NCI-H146 treated with DMSO at 0.1 percent for 48 hours (cell line): ENCODE data around the gene PRR16.
"Not testable (repeated sequence)": the region's sequence is repeated elsewhere in the genome, so short reads cannot be mapped to it uniquely, and the experiment has no call there.

Experiments used
- DNase-seq: peaks from one replicate; lab custom pipeline; 2025; ENCODE audit not compliant: unreplicated experiment; lab: John Stamatoyannopoulos, UW

Gene PRR16

DNA sequence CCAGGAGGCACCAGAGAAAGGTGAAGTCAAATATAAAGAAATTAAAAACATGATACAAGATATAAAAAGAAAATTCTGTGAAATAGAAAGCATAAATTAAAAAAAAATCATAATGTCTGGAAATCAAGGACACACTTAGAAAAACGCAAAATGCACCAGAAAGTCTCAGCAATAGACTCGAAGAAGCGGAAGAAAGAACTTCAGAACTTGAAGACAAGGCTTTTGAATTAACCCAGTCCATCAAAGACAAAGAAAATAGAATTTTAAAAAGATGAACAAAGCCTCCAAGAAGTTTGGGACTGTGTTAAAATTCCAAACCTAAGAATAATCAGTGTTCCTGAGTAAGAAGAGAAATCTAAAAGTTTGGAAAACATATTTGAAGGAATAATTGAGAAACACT is 168.3 kb downstream of the PRR16 start:
- DNase-seq, result no peak

DNA sequence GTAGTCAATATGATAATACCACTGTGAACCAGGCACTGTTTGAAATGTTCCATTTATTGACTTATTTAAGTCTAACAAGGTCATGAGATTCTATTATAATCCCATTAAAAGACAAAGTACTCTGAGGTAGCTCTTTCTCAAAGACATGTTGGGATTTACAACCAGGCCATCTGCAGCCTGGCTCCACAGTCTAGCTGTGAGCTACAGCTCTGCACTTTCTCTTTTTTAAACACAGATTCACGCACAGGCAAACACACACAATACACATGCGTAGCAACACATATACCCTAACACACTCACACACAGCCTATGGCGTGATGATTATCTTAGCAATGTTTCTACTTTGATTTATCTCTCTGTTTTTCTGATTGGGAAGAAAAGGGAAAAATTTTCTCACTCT is 174.3 kb downstream of the PRR16 start:
- DNase-seq, result no peak

DNA sequence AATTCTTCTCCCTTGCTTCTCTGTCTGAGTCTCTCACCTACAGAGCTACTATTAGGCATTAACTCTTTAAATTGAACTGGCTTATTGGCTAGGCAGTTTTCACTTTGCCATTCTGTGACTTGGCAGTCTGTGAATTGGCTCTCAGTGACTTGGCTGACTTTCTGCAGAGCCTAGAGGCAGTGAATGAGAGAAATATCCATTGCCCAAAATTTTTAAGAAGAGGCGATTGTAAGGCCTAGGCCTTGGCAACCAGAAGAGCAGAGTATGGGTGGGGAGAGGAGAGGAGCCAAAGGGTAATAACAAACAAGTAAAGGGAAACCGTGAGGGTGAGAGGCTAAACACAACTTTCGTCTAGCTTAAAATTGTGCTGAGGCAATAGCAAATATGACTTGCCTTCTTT is 176.7 kb downstream of the PRR16 start:
- DNase-seq, result no peak

DNA sequence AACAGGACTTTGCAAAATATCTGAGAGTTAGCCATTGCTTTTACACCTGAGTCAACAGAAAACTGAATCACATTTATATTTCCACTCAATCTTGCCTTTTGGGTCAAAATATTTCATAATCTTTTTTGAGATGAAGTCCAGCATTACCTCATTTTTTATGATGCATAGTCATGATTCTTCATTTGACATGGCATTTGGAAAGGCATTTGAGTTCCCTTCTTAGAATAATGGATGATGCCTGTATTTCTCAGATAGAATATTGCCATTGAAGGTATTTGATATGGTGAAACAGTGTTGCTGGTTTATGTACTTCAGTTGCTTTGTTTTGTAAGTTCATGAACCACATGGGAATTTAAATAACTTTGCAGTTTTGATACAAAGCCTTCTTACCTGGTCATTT is 180.4 kb downstream of the PRR16 start:
- no peak for DNase-seq

DNA sequence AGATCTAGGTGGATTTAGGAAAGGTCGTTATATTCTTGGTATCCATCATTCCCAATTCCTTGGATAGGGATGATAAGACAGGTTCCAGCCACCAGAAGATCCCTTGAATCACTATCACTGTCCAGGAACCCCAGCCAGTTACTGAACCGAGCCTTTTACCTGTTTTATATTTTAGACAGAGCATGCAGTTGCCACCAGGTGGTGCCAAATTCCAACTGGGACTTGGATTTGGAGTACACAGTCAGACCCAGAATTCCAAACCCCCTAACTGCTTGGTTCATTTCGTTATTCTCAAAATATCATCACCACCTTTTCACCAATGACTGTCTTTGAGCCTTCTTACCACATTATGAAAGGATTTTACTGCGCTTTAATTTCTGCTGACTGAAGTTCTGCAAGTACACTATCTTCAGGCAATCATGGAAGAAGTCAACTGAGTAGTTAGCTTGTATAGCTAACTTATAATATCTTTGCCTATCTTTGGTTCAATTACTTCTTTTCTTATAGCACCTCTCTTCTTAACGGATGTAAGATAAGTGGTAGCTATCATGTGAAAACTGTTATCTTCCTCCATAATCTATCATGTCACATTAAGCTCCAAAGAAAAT is 191.8 kb downstream of the PRR16 start:
- DNase-seq, result no peak

DNA sequence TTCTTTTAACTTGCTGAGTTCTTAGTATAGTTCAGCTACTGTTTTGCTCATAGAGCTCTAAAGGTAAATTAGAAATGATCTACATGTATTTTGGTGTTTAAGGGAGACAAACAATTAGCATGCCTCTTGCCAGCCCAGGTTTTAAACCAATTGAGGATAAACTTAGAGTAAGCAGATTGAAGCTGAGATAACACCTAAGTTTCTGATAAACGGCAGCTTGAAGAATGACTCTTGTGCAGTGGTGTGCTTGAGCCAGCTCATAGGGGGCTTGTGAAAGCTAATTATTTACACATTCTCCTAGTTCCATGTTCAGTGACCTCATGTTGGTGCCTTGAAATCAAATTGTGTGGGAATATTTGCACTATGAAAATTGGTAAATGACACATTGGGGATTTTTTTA is 193.0 kb downstream of the PRR16 start:
- no peak for DNase-seq

DNA sequence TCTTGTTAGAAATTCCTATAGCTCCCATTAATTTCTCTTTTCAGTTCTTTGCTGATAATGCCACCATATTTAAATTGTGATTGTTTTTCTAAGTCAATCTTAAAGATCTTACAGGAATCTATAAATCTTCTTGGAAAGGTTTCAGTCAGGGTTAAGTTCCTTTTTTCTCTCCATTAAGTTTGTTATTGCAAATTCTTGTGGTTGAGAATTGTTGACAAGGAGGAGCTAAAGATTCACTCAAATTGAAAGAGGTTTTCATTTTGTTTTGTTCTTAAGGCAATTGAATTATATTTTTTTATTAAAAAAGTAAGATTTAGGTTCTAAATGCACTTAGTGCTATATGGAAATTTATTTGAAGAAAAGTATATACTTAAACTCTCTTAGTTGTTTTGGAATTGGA is 213.4 kb downstream of the PRR16 start:
- no peak for DNase-seq

DNA sequence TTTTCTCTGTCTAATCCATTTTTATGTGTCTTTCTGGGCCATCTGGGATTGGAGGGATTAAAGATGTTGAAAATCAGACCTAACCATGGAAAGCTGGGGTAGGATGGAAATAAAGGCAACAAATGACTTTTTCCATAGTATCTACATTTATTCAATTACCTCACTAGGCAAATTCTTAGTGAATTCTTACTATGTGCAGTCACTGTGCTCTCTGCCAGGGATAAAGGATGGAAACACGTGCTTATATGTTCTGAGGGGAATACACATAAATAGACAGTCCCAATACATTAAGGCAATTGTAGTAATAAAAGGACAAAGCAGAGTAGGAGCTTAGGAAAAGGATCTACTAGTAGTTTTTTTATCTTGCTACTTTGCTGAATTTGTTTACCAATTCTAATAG is 214.2 kb downstream of the PRR16 start:
- DNase-seq, result no peak

DNA sequence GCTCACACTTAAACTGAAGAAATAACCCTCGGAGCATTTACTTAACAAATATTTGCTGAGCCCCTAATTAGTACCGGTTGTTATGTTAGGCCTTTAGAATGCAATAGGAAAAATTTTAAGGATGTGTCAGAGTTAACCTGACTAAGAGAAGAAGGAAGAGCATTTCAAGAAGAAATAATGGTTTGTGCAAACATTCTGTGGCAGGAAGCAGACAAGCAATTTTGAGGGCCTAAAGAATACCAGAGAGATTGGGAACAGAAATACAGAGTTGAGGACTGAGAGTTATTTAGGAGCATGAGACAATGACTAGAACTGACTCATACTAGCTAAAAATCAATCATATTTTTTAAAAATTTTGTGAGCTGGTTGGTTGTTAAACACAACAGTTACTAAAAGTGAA is 218.8 kb downstream of the PRR16 start:
- DNase-seq, result no peak

DNA sequence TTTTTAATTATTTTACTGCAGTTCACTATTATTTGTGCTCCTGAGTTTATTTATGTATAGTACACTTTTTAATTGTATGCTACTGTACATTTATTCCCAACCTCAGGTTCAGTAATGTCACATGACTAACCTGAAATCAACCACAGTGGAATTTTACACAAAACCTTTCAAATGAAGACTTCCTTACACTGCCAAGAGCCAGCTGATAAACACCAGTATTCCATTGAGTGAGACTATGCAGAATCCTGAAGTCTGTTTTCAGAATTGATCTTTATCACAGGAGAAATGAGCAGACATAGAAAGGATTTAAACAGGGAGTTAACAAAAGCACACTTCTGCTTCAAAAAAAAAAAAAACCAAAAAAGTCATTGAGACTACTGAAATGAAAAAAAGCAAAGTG is 219.5 kb downstream of the PRR16 start:
- no peak for DNase-seq

DNA sequence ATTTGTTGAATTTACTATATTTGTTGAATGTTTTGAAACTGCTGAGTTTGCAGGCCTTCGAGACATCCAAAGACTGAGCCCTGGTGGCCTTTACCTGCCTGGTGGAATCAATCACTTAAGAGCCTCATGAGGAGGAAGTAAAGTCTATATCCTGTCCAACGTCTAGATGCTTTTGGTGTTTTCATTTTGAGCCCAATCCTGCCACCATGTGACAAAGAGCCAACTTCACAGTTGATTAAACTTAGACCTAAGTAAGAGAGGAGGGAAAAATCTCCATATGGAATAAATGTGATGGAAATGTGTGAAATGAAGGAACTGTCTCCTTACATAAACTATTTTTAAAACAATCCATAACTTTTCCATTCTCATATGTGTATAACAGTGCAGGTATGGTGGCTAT is 220.1 kb downstream of the PRR16 start:
- no peak for DNase-seq

DNA sequence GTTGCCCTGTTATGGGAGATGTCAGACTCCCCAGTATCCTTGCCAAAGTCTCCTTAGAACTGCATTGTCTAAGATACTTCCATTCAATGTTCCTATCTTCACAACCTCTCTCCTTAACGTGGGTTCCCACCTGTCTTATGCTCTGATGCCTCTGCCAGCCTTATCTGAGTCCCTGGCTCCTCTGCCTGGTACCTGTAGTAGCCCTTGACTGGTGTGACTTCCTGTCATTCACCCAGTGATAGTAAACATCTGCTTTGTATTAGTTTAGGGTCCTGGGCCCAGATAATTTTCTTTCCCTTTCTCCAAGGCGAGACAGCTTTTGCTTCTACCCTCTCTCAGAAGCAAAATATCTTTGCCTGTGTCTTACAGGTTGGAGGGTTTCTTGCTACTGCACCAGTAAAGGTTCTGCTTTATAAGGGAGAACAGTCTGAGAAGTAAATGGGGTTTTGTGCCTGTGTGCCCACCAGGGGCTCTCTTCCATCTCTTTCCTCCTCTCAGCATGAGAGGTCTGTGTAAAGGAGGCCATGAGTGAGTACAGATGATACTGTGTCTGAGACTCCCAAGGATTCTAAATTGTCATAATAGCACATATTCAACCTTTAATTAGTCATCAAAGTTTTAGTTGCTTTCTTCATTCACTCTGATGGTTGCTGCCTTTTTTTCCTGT is 220.8 kb downstream of the PRR16 start:
- no peak for DNase-seq

DNA sequence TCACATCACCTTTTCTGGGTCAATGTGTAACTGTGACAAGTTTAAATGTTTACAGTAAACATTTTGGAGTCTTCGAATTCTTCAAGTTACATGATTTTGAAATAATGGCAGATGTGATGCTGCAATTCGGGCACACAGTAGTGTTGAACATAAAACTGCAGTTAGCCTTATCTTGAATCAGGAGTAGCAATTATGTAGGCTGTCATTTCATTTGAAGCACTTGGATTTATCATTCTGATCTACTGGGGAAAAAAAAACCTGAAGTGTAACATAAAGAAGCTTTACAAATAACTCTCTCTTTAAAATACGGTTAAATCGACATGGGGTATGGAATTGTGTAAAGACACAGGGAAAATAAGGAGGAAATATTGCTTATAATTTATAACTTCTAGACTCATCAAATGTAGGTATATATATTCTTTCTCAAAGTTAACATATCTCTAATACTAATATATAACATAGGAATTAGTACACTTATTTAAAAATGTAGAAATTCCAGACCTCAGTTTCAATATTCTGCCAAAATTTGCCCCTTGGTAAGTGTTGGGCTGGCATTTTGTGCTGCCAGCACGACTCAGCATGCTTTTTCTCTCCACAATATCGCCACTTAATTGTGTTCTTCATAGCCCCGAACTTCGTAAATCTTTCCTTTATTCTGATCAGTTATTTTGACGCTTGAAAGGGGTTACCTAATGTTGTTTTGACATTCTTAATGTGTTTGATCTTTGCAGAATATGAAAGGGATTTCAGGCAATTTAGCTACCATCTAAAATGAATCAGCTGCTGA is 226.7 kb downstream of the PRR16 start:
- DNase-seq, result no peak

DNA sequence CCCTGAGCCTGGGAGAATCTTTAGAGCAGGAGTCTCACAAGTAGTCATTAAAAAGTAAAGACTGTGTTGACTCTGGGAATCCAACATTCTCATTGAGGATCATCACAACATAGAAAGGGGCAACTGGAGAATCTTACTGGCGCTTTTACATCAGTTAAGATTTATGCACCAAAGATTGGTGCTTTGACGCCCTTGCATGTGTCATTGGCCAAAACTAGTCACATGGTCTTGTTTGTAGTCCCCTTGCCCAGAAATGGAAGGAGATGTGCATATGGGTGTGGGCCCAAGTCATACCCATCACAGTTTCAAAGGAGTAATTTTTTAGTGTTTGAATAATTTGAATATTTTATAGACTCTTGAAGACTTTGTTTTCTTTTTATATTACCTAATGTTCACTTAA is 228.2 kb downstream of the PRR16 start:
- DNase-seq, result no peak

DNA sequence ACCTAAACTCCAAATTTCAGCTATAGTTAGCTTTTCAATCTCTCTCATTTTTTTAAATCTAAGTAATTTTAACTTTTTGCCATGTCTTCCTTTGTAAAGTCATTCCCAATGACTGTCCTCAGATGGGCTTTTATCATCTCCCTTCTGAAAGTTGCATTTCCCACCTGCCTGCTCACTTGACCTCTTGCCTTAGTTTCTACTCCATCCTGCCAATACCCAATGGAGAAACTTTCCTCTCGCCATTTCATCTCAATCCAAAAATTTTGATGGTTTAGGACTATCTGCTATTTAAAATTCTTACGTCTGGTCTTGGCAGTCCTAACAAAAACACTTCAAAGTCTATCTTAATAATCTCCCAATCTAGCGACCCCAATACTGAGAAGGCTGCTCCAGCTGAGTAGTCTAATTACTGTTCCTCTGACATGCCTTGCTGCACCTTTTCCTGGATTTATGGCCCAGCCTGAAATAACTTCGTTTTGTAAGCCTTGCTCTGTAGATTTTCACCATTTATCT is 231.3 kb downstream of the PRR16 start:
- DNase-seq, result no peak

DNA sequence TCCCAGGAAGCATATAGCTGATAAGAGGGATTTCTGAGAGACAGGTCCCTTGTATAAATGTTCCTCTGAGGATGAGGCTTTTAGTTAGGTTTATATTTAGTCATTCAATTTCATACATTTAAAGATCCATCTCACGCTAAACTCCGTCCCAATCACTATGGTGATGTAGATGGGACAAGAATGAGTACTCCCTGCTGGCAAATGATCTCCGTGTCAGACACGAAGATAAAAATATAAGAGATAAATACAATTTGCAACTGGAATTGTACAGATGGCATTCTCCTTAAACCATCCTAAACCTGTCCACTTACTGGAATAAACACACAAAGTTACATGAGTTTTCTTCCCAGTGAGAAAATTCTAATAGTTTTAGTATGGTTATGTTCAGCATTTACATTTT is 233.0 kb downstream of the PRR16 start:
- no peak for DNase-seq

DNA sequence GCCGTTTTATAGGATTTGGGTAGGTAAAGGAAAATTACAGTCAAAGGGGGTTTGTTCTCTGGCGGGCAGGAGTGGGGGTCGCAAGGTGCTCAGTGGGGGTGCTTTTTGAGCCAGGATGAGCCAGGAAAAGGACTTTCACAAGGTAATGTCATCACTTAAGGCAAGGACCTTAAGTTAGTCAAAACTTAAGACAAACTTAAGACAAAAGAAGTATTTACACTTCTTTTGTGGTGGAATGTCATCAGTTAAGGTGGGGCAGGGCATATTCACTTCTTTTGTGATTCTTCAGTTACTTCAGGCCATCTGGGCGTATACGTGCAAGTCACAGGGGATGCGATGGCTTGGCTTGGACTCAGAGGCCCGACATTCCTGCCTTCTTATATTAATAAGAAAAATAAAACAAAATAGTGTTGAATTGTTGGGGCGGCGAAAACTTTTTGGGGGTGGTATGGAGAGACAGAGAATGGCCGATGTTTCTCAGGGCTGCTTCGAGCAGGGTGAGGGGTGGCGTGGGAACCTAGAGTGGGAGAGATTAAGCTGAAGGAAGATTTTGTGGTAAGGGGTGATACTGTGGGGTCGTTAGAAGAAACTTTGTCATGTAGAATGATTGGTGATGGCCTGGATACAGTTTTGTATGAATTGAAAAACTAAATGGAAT is 233.7 kb downstream of the PRR16 start:
- DNase-seq, result not testable (repeated sequence)

DNA sequence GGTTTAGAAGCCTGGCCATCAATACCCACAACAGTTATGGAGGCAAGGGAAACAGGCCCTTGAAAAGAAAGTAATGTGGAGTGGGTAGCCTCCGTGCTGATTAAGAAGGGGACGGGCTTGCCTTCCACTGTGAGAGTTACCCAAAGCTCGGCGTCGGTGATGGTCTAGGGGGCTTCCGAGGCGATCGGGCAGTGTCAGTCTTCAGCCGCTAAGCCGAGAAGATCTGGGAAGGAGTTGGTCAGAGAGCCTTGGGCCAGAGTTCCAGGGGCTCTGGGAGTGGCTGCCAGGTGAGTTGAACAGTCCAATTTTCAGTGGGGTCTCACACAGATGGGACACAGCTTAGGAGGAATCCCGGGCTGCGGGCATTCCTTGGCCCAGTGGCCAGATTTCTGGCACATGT is 236.6 kb downstream of the PRR16 start:
- not testable (repeated sequence) for DNase-seq

DNA sequence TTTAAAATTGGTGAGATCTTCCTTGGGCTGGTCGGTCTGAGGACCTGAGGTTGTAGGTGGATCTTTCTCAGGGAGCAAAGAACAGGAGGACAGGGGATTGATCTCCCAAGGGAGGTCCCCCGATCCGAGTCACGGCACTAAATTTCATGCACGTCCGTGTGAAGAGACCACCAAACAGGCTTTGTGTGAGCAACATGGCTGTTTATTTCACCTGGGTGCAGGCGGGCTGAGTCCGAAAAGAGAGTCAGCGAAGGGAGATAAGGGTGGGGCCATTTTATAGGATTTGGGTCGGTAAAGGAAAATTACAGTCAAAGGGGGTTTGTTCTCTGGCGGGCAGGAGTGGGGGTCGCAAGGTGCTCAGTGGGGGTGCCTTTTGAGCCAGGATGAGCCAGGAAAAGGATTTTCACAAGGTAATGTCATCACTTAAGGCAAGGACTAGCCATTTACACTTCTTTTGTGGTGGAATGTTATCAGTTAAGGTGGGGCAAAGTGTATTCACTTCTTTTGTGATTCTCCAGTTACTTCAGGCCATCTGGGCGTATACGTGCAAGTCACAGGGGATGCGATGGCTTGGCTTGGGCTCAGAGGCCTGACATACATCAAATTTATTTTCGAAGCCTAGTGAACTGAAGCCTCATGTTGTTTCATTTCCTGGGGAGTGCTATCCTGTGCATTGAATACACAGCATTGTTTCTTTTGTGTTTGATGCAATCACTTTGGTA is 238.9 kb downstream of the PRR16 start:
- DNase-seq, result not testable (repeated sequence)

DNA sequence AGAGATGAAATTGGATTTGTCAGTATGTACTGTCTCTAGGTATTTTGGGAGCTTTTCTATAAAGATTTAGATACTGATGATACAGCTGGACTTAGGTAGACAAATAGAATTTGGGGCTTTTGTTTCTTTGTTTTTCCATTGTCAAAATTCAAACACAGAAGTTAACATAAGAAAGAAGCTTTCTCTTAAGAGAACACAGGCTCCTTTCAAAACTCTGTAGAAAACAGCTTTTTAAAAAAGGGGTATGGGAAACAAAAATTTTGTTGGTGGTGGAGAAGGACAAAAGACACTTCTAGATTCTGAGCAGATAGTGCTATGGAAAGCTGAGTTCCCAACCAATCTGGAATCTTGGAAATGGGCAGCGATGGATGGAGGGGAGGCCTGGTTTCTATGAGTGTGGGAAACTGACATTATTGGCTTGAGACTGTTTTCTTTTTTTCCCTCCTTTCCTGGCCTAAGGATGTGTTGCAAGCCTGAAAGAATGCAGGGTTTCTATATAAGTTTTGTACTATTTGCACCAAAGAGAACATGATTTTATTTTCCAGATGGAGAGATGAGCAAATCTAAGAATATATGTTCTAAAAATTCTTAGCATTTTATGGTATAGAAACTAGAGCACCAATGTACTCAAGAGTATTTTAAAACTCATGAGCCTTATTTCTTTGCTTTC is 240.0 kb downstream of the PRR16 start:
- no peak for DNase-seq
